ENCODE results near the gene P2RX1. TPM values are rescaled to one million over a fixed set of nuclear protein-coding genes. Genes with fewer than 3 reads are reported as not detected.

Gene P2RX1
- total RNA-seq, 1 donor from 2014 or later: 0.19 TPM

DNA sequence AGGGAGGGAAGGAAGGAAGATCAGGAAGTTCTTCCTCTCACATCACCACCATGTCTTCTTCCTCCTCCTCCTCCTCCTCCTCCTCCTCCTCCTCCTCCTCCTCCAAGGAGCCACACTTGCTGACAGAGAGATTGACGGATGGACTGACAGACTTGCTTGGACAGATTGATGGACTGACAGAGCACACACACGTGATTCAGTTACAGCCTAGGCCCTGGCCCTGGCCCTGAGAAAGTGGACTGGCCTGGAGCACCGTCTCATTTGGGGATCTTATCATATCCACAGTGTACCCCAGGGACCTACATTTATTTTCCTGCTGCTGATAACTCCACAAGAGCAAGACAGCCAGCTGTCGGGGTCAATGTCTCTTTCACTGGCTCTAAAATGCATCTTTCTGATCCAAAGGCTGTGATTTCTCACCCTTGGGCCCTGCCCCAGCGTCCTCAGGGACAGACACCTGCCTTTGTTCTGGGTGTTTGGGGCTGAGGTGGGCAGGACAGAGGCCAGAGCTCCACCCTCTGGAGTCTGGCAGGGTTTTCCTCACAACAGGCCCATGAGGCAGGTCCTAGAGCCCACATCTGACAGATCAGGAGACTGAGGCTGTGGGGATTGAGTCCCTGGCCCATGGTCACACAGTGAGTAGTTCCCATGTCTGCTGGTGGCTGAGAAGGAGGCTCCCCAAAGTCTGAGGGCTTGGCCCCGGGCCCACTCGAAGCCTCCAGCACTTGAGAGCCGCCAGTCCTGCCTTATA lies 2.3 kb upstream of the P2RX1 start:
- no peak for DNase-seq (ENCODE audit: low spot score, unreplicated experiment)
- Mint-ChIP-seq H3K27me3 (no peaks in the 10 kb centered on the region), H3K9me3 (ENCODE audit: low read depth) (no peaks in the 10 kb centered on the region), H3K4me3 (ENCODE audit: low read depth) (no peak overlapping the region), H3K4me1 (ENCODE audit: low read depth) (no peaks in the 10 kb centered on the region), H3K36me3 (ENCODE audit: insufficient read depth) (no peaks in the 10 kb centered on the region), H3K27ac (no peak overlapping the region)
- TF ChIP-seq CTCF (IDR thresholded peaks at IDR 0.05; ENCODE audit: unreplicated experiment): no peak

DNA sequence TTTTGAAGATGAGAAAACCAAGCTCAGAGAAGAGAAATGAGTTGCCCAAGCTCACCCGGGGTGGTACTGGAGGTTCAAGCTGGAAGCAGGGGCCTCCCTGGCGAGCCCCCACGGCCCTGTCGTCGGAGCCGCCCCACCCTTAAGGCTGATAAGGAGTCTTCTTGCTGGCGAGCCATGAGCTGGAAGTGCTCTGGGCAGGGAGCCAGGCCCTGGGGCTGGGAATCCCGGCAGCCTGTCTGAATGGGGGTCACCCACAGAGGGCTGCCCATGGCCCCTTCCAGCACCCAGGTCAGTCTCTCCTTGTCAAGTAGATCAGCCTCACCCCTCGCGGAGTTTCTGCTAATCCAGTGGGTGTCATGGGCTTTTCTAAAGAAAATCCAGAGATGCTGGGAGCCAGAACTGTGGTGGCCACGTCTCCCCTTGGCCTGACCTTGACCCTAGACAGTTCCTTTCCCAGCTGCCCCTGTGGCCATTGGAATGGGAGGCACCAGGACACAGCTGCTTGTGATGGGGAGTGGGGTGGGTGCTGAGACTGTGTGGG lies 1.2 kb upstream of the P2RX1 start:
- Mint-ChIP-seq H3K27ac (no peak overlapping the region), H3K9me3 (ENCODE audit: low read depth) (no peaks in the 10 kb centered on the region), H3K4me1 (ENCODE audit: low read depth) (no peaks in the 10 kb centered on the region), H3K4me3 (ENCODE audit: low read depth) (no peak overlapping the region), H3K27me3 (peaks cover 3% of the 10 kb centered on the region), H3K36me3 (ENCODE audit: insufficient read depth) (no peaks in the 10 kb centered on the region)
- no peak for TF ChIP-seq CTCF (IDR thresholded peaks at IDR 0.05; ENCODE audit: unreplicated experiment)
- DNase-seq (ENCODE audit: low spot score, unreplicated experiment): no peak

GRCh38 chr17:3916825-3917224 lies 560 bp upstream of the P2RX1 start:
- H3K4me3 Mint-ChIP-seq (ENCODE audit: low read depth): no peak overlapping the region
- peaks cover 3% of the 10 kb centered on the region for H3K27me3 Mint-ChIP-seq
- no peak for TF ChIP-seq CTCF (IDR thresholded peaks at IDR 0.05; ENCODE audit: unreplicated experiment)
- H3K9me3 Mint-ChIP-seq (ENCODE audit: low read depth): no peaks in the 10 kb centered on the region
- no peak overlapping the region for H3K27ac Mint-ChIP-seq
- no peaks in the 10 kb centered on the region for H3K36me3 Mint-ChIP-seq (ENCODE audit: insufficient read depth)
- H3K4me1 Mint-ChIP-seq (ENCODE audit: low read depth): no peaks in the 10 kb centered on the region
- no peak for DNase-seq (ENCODE audit: low spot score, unreplicated experiment)

- H3K36me3 Mint-ChIP-seq (ENCODE audit: insufficient read depth): no peaks in the 10 kb centered on the region
Observed at GRCh38 chr17:3915581-3915994, 677 bp downstream of the P2RX1 start.

GRCh38 chr17:3914312-3914670 lies 2.0 kb downstream of the P2RX1 start:
- Mint-ChIP-seq H3K36me3 (ENCODE audit: insufficient read depth) (no peaks in the 10 kb centered on the region), H3K4me3 (ENCODE audit: low read depth) (no peak overlapping the region), H3K4me1 (ENCODE audit: low read depth) (no peaks in the 10 kb centered on the region), H3K27ac (no peak overlapping the region), H3K9me3 (ENCODE audit: low read depth) (no peaks in the 10 kb centered on the region), H3K27me3 (peaks cover 3% of the 10 kb centered on the region)
- TF ChIP-seq CTCF (IDR thresholded peaks at IDR 0.05; ENCODE audit: unreplicated experiment): no peak
- no peak for DNase-seq (ENCODE audit: low spot score, unreplicated experiment)

More at GRCh38 chr17:3915581-3915994, 677 bp downstream of the P2RX1 start:
- Mint-ChIP-seq H3K27me3 (peaks cover 3% of the 10 kb centered on the region), H3K4me3 (ENCODE audit: low read depth) (no peak overlapping the region), H3K27ac (no peak overlapping the region), H3K9me3 (ENCODE audit: low read depth) (no peaks in the 10 kb centered on the region), H3K4me1 (ENCODE audit: low read depth) (no peaks in the 10 kb centered on the region)
- TF ChIP-seq CTCF (IDR thresholded peaks at IDR 0.05; ENCODE audit: unreplicated experiment): no peak
- DNase-seq (ENCODE audit: low spot score, unreplicated experiment): no peak

All from progenitor cell of endocrine pancreas (in vitro differentiated cells).